ENCODE measurements around the gene XRCC5.
A peak's percentile ranks its signal among the peaks of the same experiment; 100 is the strongest.
"Not testable (repeated sequence)": the region's sequence is repeated elsewhere in the genome, so short reads cannot be mapped to it uniquely, and the experiment has no call there.

The XRCC5 gene

DNA sequence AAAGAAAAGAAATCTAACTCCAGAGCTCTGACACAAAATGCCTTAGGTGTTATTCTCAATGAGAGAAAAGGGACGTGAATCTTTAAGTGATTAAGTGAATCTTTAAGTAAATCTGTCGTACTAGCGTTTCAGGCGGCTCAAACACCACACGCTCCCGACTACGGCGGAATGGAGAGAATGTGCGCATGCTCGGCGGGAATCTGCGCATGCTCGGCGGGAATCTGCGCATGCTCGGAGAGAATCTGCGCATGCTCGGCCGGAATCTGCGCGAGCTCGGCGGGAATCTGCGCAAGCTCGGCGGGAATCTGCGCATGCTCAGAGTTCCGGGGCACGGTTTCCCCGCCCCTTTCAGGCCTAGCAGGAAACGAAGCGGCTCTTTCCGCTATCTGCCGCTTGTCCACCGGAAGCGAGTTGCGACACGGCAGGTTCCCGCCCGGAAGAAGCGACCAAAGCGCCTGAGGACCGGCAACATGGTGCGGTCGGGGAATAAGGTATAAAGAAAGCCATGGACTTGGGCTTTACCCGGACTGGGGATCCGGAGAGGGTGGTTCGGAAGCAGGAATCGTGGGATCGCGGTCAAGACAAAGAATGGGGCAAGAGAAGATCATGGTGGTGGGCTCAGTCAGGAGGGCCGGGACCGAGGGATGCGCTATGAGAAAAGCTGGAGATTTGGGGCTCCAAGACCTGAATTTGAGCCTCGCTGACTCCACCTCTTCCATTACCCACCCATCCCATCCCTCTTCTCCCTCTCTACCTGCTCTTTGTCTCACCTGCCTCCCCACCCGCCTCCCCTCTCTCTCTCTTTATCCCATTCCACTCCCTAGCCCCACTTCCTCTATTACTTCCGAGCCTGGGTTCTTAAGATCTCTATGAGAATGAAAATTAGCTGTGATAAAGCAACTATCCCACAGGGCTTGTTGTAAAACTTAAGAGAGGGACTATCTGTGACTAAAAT is at the start of gene XRCC5:
XRCC5 (plus strand) TSS at position 382 of the 955 bp plus-strand sequence; CDS start at position 471, 89 bp downstream.
- DNase-seq, result peak; percentile 93

DNA sequence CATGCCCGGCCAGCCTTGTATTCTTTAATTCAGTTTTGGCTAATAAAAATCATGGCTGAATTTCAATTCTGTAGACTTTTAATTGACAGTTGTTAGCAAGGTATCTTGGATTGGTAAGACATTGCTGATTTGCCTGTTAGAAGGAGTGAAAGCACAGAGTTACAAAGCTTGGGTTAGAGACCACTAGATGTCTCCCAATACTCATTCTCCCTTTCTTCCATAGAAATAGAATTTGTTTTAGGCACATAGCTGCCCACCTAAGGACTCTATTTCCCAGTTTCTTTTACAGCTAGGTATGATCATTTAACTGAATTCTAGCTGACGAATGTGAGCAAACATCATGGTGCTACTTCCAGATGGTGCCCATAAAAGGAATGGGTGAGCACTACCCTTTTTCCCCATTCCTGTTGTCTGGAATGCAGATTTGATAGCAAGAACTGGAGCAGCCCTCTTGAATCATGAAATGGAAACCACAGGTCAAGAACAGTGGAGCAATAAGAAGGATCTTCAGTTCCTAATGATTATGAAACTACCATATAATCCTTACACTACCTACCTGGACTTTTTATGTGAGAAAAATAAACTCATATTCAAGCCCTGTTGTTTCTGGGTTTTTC is 45.0 kb upstream of the XRCC5 start:
- DNase-seq, result no peak

- no peak for DNase-seq
Measured at GRCh38 chr2:216064665-216065064, 44.5 kb upstream of the XRCC5 start.

DNA sequence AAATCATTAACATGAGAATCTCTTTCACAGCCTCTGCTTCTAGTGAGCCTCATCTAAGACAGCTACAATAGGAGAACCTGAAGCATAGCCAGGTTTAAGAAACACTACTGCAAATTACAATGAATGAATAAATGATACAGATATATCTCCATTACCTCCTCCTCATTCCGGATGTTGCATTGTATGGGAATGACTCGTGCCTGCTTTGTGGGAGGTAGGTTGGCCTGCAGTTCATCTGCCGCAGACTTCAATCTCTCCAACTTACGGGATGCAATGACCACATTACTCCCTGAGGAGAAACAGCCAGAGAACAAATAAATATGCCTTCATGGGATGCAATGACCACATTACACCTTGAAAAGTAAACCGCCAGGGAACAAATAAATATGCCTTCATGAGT is 42.9 kb upstream of the XRCC5 start:
- no peak for DNase-seq

DNA sequence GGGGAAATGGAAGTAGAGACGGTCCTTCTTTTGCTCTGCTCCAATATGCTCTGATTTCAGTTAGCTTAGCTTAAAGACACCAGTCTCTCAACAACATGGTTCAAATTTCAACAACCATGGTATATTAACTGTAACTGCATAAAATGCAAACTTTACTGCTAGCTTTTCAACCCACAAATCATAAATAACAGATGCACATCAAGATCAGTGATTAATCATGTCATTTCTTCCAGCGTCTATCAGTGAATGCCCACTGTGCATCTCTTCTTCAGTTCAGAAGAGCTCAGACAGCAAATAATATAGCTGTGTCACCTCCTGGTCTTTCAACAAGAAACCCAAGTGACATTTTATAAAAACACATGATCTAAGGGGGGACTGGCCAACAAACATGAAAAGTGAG is 40.1 kb upstream of the XRCC5 start:
- no peak for DNase-seq

- no peak for DNase-seq
Measured at GRCh38 chr2:216070195-216070594, 39.0 kb upstream of the XRCC5 start.

- DNase-seq, result no peak
Measured at GRCh38 chr2:216071111-216071851, 37.9 kb upstream of the XRCC5 start.

GRCh38 chr2:216072473-216072872 is 36.7 kb upstream of the XRCC5 start:
- DNase-seq, result no peak

- DNase-seq, result no peak
Measured at GRCh38 chr2:216073773-216074172, 35.4 kb upstream of the XRCC5 start.

DNA sequence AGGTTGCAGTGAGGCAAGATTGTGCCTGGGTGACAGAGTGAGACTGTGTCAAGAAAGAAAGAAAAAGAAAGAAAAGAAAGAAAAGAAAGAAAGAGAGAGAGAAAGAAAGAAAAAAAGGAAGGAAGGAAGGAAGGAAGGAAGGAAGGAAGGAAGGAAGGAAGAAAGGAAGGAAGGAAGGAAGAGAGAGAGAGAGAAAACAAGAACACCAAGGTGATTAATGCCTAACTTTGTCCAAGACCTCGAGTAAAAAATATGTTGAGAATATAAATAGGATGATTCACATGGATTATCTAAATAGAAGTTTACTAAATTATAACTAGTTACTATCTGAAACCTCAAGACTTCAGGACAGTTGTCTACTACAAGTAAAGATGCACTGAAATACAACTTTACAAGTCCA is 34.8 kb upstream of the XRCC5 start:
- DNase-seq, result no peak

- no peak for DNase-seq
Measured at GRCh38 chr2:216074794-216075193, 34.4 kb upstream of the XRCC5 start.

- DNase-seq, result no peak
Measured at GRCh38 chr2:216075510-216076485, 33.4 kb upstream of the XRCC5 start.

- DNase-seq, result no peak
Measured at GRCh38 chr2:216078776-216079175, 30.4 kb upstream of the XRCC5 start.

- not testable (repeated sequence) for DNase-seq
Measured at GRCh38 chr2:216080048-216080447, 29.1 kb upstream of the XRCC5 start.

DNA sequence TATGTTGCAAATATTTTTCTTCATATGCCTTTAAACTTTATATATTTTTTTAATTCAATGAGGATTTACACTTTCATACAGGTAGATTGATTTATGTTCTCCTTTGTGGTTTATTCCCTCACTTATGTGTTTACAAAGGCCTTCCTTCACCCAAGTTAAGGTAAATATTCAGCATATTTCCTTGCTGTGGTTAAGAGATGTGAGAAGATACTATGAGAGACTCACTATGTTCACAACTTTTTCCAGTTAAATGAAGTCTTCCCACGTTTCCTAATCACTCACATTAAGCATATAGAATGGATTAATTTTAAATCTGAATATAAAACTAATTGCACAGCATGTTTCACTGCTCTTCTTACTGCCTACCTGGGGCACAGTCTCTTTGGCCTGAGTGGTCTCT is 28.1 kb upstream of the XRCC5 start:
- DNase-seq, result no peak

- DNase-seq, result no peak
Measured at GRCh38 chr2:216081487-216082116, 27.5 kb upstream of the XRCC5 start, which contains the start of the genes PECR and TMEM169. Gene PECR, minus strand, starts transcription at chr2:216081809. Its CDS starts 68 bp downstream, at chr2:216081741. Gene TMEM169, plus strand, starts transcription at chr2:216081919. Its CDS starts 14,045 bp downstream, at chr2:216095964.

DNA sequence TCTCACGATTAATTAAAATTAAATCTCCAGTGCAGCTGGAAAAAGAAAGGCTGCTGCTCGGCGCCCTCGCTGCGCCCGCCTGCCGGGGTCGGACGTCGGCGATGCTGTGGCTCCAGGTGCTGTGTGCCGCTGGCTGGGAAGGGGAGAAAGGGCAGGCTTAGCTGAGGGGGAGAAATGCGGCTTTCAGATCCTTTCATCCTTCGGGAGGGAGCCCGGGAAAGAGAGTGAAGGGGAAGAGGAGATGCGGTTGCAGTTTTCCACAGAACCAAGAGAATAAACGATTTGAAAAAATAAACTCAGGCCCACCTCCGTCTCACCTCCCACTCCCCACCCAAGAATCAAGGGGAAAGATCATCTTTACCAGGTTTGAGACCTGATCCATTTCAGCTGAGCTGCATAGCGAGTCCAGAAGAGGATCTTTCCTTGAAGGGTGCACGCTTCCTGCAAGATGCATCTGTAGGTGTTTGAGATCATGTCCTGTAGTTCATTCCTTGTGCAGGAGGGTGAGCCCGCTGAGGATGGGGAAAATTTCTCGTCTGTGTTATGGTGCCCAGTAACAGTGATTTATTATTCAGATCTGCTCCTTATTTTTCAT is 26.9 kb upstream of the XRCC5 start:
- DNase-seq, result no peak

DNA sequence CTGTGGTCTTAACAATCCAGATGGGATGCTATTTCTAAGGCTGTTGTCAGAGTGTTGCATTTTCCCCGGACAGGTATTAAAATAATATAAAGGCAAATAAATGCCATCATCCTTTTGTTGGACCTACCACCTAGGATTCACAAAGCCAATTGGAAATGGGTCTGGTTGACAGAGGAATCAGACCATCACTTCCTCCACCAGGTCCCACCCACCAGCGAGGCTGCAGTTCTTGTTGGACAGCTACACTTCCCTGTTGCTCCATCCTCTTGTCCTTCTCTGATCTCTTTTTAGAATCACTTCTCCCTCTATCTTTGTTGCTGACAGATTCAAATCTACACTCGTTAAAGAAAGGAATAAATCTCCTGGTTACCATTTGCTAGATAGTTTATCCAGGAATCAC is 26.3 kb upstream of the XRCC5 start:
- no peak for DNase-seq

DNA sequence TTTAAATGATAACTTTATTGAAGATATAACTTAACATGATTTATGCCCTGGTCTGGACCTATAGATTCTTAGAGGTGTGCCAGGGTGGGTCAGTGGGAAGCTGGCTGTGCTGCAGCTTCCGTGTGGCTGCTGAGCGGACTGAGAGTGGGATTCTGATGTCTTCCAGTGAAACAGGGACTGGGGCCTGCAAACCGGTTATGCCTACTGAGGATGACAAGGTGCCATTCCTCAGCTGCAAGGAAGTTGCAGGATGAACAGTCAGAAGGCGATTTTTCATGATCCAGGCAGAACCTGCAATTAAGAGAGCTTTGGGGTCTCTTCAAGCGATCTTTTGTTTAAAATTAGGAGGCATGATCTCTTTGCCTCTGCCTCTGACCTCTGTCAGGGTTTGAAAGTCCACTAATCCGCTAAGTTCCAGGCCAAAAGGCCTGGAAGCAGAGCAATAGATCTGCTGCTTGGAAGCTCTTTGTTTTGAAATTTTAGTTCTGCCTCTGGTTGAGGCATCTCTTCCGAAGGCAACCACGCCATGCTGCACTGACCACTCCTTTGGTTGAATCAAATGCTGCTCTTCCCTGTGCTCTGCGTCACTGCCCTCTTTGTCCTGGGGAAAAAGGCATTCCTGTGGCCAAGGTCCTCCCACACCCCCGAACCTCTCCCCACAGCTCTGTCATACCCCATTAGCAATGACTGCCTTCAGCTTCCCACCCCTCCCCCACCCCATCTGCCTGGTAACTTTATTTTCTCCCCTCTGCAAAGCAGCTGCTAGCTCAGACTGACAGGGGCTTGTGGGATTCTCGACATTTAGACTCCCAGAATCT is 25.5 kb upstream of the XRCC5 start:
- no peak for DNase-seq

DNA sequence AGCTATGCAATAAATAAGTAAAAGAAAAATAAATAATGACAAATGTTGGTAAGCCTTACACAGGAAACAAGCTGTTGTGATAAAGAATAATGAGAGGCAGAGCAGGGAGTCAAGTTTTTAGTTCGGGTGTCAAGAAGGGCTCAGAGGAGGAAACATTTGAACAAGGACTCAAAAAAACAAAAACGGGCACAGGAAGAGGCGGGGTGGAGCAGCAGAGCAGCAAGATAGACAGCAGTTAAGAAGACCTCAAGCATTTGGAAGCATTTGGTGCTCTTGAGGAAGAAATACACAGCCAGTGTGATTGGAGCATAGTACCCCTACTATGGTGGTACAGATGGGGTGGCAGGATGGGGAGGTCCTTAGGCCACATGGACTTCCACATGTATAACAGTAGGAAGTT is 24.6 kb upstream of the XRCC5 start:
- no peak for DNase-seq

All from GF-D8 (cell line).